Mucosa of rectum (tissue), 2 donors: ENCODE data around the gene EVI5L.
"Not testable (repeated sequence)": the region's sequence is repeated elsewhere in the genome, so short reads cannot be mapped to it uniquely, and the experiment has no call there.

Experiments
- H3K27ac ChIP-seq, 2 donors: one replicate each; pipeline ENCODE4 v1.7.0; 2013; ENCODE audit warnings: inconsistent platforms in 2 of 2, low read depth in 2 of 2, low read length in 2 of 2
- H3K27me3 ChIP-seq, 2 donors: one replicate each; pipeline ENCODE4 v1.7.0; 2013; ENCODE audit warnings: low read length in 2 of 2; ENCODE audit not compliant: control insufficient read depth in 2 of 2, insufficient read depth in 2 of 2
- H3K36me3 ChIP-seq, 2 donors: one replicate each; pipeline ENCODE4 v1.7.0; 2013; ENCODE audit warnings: low read length in 2 of 2; ENCODE audit not compliant: control insufficient read depth in 2 of 2, insufficient read depth in 2 of 2
- H3K4me1 ChIP-seq, 2 donors: one replicate each; pipeline ENCODE4 v1.7.0; 2013; ENCODE audit warnings: low read length in 2 of 2, mild to moderate bottlenecking in 1 of 2; ENCODE audit not compliant: control insufficient read depth in 2 of 2, insufficient read depth in 2 of 2
- H3K4me3 ChIP-seq, 2 donors: one replicate each; pipeline ENCODE4 v1.7.0; 2013; ENCODE audit warnings: low read length in 2 of 2
- H3K9ac ChIP-seq, 2 donors: one replicate each; pipeline ENCODE4 v1.7.0; 2013; ENCODE audit warnings: low read length in 2 of 2, low read depth in 1 of 2, mild to moderate bottlenecking in 1 of 2
- H3K9me3 ChIP-seq, 2 donors: one replicate each; pipeline ENCODE4 v1.7.0; 2013; ENCODE audit warnings: low read length in 2 of 2; ENCODE audit not compliant: control insufficient read depth in 2 of 2
- donor health status: healthy.
- donor health status: Normal muscosa, but diverticular disease.

The EVI5L gene

GRCh38 chr19:7879836-7880235, 49.8 kb downstream of the EVI5L start:
- Histone ChIP-seq H3K27ac (no peak overlapping the region), H3K9ac (no peak overlapping the region), H3K36me3 (no peaks in the 10 kb centered on the region), H3K27me3 (peaks cover 2 to 6% of the 10 kb centered on the region in 2 donors), H3K4me1 (no peaks in the 10 kb centered on the region), H3K4me3 (no peak overlapping the region), H3K9me3 (no peaks in the 10 kb centered on the region)

DNA sequence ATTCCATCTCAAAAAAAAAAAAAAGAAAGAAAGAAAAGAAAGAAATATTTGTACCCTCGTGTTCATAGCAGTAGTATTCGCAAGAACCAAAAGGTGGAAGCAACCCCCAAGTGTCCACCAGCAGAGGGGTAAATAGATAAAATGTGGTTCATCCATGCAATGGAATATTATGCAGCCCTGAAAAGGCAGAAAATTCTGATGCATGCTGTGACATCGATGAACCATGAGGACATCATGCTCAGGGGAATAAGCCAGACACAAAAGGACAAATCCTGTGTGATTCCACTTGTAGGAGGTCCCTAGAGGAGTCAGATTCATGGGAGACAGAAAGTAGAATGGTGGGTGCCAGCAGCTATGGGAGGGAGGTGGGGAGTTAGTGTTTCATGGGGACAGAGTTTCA, 51.9 kb downstream of the EVI5L start:
- H3K4me1 ChIP-seq, result no peaks in the 10 kb centered on the region
- H3K4me3 ChIP-seq, result no peak overlapping the region
- peaks cover 0 to 2% of the 10 kb centered on the region in 2 donors for H3K27me3 ChIP-seq
- H3K27ac ChIP-seq, result no peak overlapping the region
- no peaks in the 10 kb centered on the region for H3K36me3 ChIP-seq
- H3K9me3 ChIP-seq, result no peaks in the 10 kb centered on the region
- no peak overlapping the region for H3K9ac ChIP-seq

DNA sequence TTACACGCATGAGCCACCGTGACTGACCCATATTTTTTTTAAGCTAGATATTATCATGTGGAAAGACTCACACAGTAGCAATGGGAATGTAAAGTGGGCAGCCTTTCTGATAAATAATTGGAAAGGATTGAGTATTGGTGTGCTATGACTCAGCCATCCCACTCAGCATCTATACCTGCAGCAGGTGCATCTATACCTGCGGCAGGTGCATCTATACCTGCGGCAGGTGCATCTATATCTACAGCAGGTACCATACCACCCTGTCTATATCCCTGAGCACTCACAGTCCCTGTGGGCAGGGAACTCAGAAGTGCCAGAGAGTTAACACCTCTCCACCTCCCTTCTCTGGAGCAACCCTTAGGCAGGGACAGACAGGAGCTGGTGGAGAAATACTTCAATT, 53.1 kb downstream of the EVI5L start:
- Histone ChIP-seq H3K9me3 (no peaks in the 10 kb centered on the region), H3K36me3 (no peaks in the 10 kb centered on the region), H3K4me1 (no peaks in the 10 kb centered on the region), H3K27ac (no peak overlapping the region), H3K4me3 (no peak overlapping the region), H3K9ac (no peak overlapping the region), H3K27me3 (peaks cover 0 to 5% of the 10 kb centered on the region in 2 donors)

DNA sequence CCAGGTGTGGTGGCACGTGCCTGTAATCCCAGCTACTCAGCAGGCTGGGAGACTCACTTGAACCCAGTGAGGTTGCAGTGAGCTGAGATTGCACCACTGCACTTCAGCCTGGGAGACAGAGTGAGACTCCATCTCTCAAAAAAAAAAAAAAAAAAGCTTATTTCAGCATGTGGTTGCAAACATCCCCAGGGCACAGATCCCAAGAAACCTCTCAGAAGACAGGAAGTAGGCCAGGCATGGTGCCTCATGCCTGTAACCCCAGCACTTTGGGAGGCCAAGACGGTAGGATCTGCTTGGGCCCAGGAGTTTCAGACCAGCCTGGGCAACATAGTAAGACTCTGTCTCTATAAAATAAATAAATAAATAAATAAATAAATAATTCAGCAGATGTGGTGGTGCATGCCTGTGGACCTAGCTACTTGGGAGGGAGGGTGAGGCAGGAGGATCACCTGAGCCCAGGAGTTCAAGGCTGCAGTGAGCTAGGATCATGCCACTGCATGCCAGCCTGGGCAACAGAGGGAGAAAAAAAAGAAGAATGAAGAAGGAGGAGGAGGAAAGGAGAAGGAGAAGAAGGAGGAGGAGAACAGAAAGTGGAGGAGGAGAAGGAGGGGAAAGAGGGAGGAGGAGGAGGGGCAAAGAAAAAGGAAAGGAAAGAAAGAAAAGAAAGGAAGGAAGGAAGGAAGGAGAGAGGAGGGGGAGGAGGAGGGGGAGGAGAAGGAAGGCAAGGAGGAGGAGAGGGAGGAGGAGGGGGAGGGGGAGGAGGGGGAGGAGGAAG, 54.0 kb downstream of the EVI5L start:
- Histone ChIP-seq H3K27ac (no peak overlapping the region), H3K4me1 (peaks cover 0 to 3% of the 10 kb centered on the region in 2 donors), H3K36me3 (no peaks in the 10 kb centered on the region), H3K4me3 (no peak overlapping the region), H3K9me3 (no peaks in the 10 kb centered on the region), H3K9ac (no peak overlapping the region), H3K27me3 (peaks cover 0 to 8% of the 10 kb centered on the region in 2 donors)

- H3K36me3 ChIP-seq, result no peaks in the 10 kb centered on the region
- H3K9me3 ChIP-seq, result no peaks in the 10 kb centered on the region
- H3K27ac ChIP-seq, result no peak overlapping the region
- peaks cover 0 to 3% of the 10 kb centered on the region in 2 donors for H3K4me1 ChIP-seq
- H3K4me3 ChIP-seq, result no peak overlapping the region
- H3K9ac ChIP-seq, result no peak overlapping the region
- peaks cover 0 to 9% of the 10 kb centered on the region in 2 donors for H3K27me3 ChIP-seq
Observed at GRCh38 chr19:7885818-7886217, 55.8 kb downstream of the EVI5L start.

DNA sequence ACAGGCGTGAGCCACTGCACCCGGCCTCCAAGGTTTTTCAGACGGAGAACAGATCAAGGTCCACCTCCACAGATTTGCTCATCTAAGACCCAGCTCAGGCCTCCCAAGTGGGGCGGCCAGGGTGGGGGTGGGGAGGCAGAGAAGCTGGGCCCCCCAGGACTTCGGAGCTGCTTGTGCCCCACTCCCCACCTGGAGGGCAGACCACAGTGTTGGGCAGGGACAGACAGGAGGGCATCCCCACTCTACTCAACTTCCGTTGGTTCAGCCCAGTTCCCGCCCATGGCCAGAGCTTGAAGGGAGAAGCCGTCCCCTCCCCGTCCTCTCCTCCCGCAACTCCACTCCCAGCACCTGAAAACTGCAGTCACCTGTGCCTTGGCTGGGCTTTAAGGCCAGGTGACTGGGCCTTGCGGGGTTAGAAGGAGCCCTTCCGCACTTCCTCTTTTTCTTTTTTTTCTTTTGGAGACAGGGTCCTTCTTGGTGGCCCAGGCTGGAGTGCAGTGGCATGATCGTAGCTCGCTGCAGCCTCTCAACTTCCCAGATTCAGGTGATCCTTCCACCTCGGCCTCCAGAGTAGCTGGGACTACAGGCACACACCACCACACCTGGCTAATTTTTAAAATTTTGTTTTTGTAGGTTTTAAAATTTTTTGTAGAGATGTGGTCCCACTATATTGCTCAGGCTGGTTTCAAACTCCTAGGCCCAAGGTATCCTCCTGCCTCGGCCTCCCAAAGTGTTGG, 57.6 kb downstream of the EVI5L start:
- Histone ChIP-seq H3K4me3 (no peak overlapping the region), H3K36me3 (no peaks in the 10 kb centered on the region), H3K4me1 (peaks cover 0 to 3% of the 10 kb centered on the region in 2 donors), H3K9me3 (no peaks in the 10 kb centered on the region), H3K27me3 (peaks cover 0 to 9% of the 10 kb centered on the region in 2 donors), H3K27ac (no peak overlapping the region), H3K9ac (no peak overlapping the region)

DNA sequence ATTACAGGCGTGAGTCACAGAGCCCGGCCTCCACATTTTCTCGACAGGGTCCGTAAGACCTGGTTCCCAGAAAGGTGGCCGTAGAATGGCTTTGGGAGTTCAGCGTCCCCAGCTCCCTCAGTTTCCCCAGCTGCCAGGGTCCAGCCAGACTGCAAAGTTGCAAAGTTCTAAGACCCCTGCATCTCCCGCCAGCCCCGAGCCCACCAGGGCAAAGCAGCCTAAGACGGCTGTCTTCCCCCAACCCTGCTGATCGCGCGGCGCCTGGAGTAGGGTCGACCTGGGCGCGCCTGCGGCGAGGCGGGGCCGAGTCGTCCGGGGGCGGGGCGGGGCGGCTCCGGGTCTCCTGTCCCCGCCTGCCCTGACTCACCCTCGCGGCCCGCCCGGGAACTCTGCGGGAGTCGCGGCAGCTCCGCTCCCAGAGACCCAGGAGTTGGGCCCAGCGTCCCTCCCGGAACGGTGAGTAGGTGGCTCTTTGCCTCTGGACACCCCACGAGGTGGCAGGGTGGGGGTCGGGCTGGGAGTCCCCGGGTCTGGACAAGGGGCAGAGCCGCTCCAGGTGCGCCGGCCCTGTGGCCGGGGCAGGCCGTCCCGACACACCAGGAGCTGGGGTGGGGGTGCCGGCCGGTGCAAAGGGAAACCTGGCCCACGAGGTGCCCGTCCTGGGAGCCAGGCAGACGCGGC, 58.3 kb downstream of the EVI5L start, which contains the start of gene LRRC8E:
LRRC8E (plus strand) TSS at position 366 of the 681 bp plus-strand sequence. CDS start 7,094 bp downstream, outside the sequence.
- Histone ChIP-seq H3K4me3 (peak within 1 kb of the TSS; percentile 37 to 60), H3K9ac (peak within 1 kb of the TSS; percentile 34 to 76)

GRCh38 chr19:7888826-7889217, 58.8 kb downstream of the EVI5L start:
- peak overlapping the region; percentile 37 to 60 for H3K4me3 ChIP-seq

More for the DNA sequence above, 58.3 kb downstream of the EVI5L start, which contains the start of gene LRRC8E:
- no peaks in the 10 kb centered on the region for H3K9me3 ChIP-seq
- peaks cover 0 to 3% of the 10 kb centered on the region in 2 donors for H3K4me1 ChIP-seq
- H3K27me3 ChIP-seq, result peaks cover 0 to 9% of the 10 kb centered on the region in 2 donors
- no peak within 1 kb of the TSS for H3K27ac ChIP-seq
- H3K36me3 ChIP-seq, result no peaks in the 10 kb centered on the region

GRCh38 chr19:7893362-7894101, 63.5 kb downstream of the EVI5L start:
- not testable (repeated sequence) for H3K9me3 ChIP-seq, H3K27ac ChIP-seq, H3K27me3 ChIP-seq, H3K4me3 ChIP-seq, H3K9ac ChIP-seq, H3K36me3 ChIP-seq
- H3K4me1 ChIP-seq, result peaks cover 0 to 12% of the 10 kb centered on the region in 2 donors

More at GRCh38 chr19:7888826-7889217, 58.8 kb downstream of the EVI5L start:
- Histone ChIP-seq H3K9me3 (no peaks in the 10 kb centered on the region), H3K9ac (peak overlapping the region; percentile 34 to 76), H3K27ac (no peak overlapping the region), H3K27me3 (peaks cover 0 to 9% of the 10 kb centered on the region in 2 donors), H3K36me3 (no peaks in the 10 kb centered on the region), H3K4me1 (peaks cover 0 to 3% of the 10 kb centered on the region in 2 donors)
